Upper lobe of left lung (tissue), 6 donors: Measurements from ENCODE around the gene TNNC2. TPM values are rescaled to one million over a fixed set of nuclear protein-coding genes. Genes with fewer than 3 reads are reported as not detected.

Experiments
- ATAC-seq, 2 donors: fragments of 200-7000 bp; cut with Tn5 transposase; one replicate each; pipeline ENCODE4 v1.9.1; 2022; ENCODE audit warnings: mild to moderate bottlenecking in 2 of 2, moderate library complexity in 2 of 2; ENCODE audit not compliant: low FRiP score in 2 of 2
- DNase-seq, 2 donors: peaks; one replicate each; pipeline ENCODE4 v3.0.0-alpha.2; 2019 to 2020
- H3K27ac ChIP-seq, 4 donors: fragments of 200-600 bp; sonication (generic); one replicate each; pipeline ENCODE4 v1.5.1; 2016 to 2019
- H3K27me3 ChIP-seq, 4 donors: fragments of 200-600 bp; sonication (generic); one replicate each; pipeline ENCODE4 v1.5.1; 2017 to 2019
- H3K36me3 ChIP-seq, 4 donors: fragments of 200-600 bp; sonication (generic); one replicate each; pipeline ENCODE4 v1.5.1; 2016 to 2019
- H3K4me1 ChIP-seq, 4 donors: fragments of 200-600 bp; sonication (generic); one replicate each; pipeline ENCODE4 v1.5.1; 2018 to 2019
- H3K4me3 ChIP-seq, 4 donors: fragments of 200-600 bp; sonication (generic); one replicate each; pipeline ENCODE4 v1.5.1; 2017 to 2019; ENCODE audit warnings: mild to moderate bottlenecking in 2 of 4, moderate library complexity in 1 of 4
- H3K9me3 ChIP-seq, 4 donors: fragments of 200-600 bp; sonication (generic); one replicate each; pipeline ENCODE4 v1.5.1; 2018 to 2019
- EP300 ChIP-seq, 4 donors: sonication (generic); formaldehyde crosslinking; IDR thresholded peaks; one replicate each; pipeline ENCODE4 v1.5.1; 2017; ENCODE audit warnings: antibody characterized with exemption in 4 of 4, control low read depth in 2 of 4
- POLR2A ChIP-seq, 4 donors: fragments of 450-650 bp; IDR thresholded peaks; one replicate each; pipeline ENCODE4 v1.5.1; 2016 to 2017; ENCODE audit warnings: antibody characterized with exemption in 4 of 4, mild to moderate bottlenecking in 2 of 4
- POLR2AphosphoS5 ChIP-seq, 2 donors: sonication (generic); formaldehyde crosslinking; IDR thresholded peaks; one replicate each; pipeline ENCODE4 v1.5.1; 2017; ENCODE audit warnings: antibody characterized with exemption in 2 of 2
- WGBS, 2 donors: methylation state at CpG; one replicate each; pipeline ENCODE4 v1.1.5; 2017 to 2018; 5-methylcytosine and 5-hydroxymethylcytosine counted together
- total RNA-seq, 6 donors: library from RNA; depleted of rRNA in 4 of 6; stranded (reverse); fragments of >200 nt in 4 of 6; gene quantifications; one replicate each; pipeline versions ENCODE4 v1.1.0 to v1.2.1, GENCODE V29; 2016 to 2021
- TF ChIP-seq, protein P1 (sequence below), 6 experiments: fragments of 450-650 bp in 4 of 6; fragments of 200-600 bp in 2 of 6; sonication (generic) in 2 of 6; IDR thresholded peaks; one replicate each; pipeline ENCODE4 v1.5.1; 2016 to 2019; ENCODE audit warnings: antibody characterized with exemption in 6 of 6
- donor health status: DM: no; HTN: no; CAD: no; lungs with moderate emphysema.
- donor health status: DM: no; HTN: yes; CAD: no; lungs with severe emphysema.

TNNC2 gene
- total RNA-seq, 6 donors from 2014 or later: 0.37 to 1.1 (median 0.80) TPM; not detected in 3

DNA sequence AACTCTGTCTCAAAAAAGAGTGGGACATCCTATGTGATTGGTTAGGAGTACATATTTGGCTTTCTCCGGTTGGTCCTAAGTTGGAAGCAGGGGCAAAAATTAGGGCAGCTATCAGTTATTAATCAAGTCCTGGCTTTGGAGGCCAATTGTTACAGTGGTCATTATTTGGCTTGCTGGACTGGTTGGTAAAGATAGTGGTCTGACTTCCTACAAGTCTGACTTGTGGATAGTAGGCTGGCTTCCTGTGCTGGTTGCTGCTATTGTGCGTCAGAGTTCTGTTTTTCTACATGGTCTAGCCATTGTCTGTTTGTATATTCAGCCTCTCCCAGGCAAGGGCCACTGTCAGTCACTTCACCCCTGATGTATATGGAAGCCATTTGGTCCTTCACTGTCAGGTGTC, 23.1 kb upstream of the TNNC2 start:
- DNase-seq (no peak), ATAC-seq (no peak)
- TF ChIP-seq, protein P1, sequence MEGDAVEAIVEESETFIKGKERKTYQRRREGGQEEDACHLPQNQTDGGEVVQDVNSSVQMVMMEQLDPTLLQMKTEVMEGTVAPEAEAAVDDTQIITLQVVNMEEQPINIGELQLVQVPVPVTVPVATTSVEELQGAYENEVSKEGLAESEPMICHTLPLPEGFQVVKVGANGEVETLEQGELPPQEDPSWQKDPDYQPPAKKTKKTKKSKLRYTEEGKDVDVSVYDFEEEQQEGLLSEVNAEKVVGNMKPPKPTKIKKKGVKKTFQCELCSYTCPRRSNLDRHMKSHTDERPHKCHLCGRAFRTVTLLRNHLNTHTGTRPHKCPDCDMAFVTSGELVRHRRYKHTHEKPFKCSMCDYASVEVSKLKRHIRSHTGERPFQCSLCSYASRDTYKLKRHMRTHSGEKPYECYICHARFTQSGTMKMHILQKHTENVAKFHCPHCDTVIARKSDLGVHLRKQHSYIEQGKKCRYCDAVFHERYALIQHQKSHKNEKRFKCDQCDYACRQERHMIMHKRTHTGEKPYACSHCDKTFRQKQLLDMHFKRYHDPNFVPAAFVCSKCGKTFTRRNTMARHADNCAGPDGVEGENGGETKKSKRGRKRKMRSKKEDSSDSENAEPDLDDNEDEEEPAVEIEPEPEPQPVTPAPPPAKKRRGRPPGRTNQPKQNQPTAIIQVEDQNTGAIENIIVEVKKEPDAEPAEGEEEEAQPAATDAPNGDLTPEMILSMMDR (IDR thresholded peaks at IDR 0.05): no peak
- TF ChIP-seq POLR2A (IDR thresholded peaks at IDR 0.05) (no peak), EP300 (IDR thresholded peaks at IDR 0.05) (no peak), POLR2AphosphoS5 (IDR thresholded peaks at IDR 0.05) (no peak)
- Histone ChIP-seq H3K36me3 (peaks cover 3 to 82% (median 34%) of the 10 kb centered on the region in 4 donors), H3K4me3 (no peak overlapping the region), H3K27me3 (no peaks in the 10 kb centered on the region), H3K9me3 (no peaks in the 10 kb centered on the region), H3K27ac (no peak overlapping the region), H3K4me1 (peaks cover 6 to 13% (median 8%) of the 10 kb centered on the region in 4 donors)
- WGBS, 2 donors: 93 to 100% methylated on average over 1 to 2 of the region's 2 CpGs

DNA sequence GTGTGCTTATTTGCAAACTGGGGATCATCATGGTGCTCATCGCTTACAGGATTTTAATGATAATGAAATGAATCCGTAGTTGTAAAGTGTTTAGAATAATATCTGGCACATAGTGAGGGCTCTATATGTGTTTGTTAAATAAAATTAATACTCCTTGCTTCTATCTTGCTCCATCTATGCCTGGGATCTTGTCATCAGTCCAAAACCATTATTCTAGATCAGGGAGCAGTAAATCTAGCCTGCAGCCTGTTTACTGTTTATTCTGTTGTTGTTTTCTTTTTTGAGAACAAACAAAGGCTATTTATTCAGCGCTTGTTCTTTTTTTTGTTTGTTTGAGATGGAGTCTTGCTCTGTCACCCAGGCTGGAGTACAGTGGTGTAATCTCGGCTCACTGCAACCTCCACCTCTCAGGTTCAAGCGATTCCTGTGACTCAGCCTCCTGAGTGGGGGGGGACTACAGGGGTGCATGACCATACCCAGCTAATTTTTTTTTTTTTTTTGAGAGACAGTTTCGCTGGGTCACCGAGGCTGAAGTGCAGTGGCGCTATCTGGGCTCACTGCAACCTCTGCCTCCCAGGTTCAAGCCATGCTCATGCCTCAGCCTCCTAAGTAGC, 22.0 kb upstream of the TNNC2 start:
- Histone ChIP-seq H3K4me3 (no peak overlapping the region), H3K27me3 (no peaks in the 10 kb centered on the region), H3K36me3 (peaks cover 12 to 88% (median 42%) of the 10 kb centered on the region in 4 donors), H3K4me1 (peaks cover 0 to 1% (median 0%) of the 10 kb centered on the region in 4 donors), H3K27ac (no peak overlapping the region), H3K9me3 (no peaks in the 10 kb centered on the region)
- no peak for TF ChIP-seq EP300 (IDR thresholded peaks at IDR 0.05)
- TF ChIP-seq POLR2A (IDR thresholded peaks at IDR 0.05): no peak
- TF ChIP-seq POLR2AphosphoS5 (IDR thresholded peaks at IDR 0.05): no peak
- TF ChIP-seq, protein P1 (IDR thresholded peaks at IDR 0.05): no peak
- DNase-seq (no peak), ATAC-seq (no peak)
- 94 to 95% methylated on average over 8 of the region's 8 CpGs for WGBS, 2 donors

DNA sequence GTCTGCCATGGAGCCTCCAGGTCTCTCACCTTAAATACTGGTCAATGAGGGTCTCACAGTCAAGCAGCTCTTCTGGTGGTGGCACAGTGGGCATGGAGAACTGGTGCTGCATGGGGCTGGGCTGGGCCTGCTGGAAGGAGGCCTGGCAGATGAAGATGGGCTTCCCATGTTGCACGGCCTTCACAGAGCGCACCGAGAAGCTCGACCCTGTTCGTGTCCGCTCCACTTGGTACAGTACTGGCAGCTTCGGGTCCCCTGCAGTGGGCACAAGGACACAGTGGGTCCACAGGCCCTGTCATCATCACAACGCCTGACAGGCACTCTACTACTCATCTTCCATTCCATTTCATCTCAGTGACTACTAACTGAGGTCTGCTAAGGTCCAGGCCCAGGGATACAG, 21.3 kb upstream of the TNNC2 start:
- Histone ChIP-seq H3K4me1 (no peaks in the 10 kb centered on the region), H3K27ac (no peak overlapping the region), H3K36me3 (peaks cover 13 to 88% (median 46%) of the 10 kb centered on the region in 4 donors), H3K27me3 (no peaks in the 10 kb centered on the region), H3K4me3 (no peak overlapping the region), H3K9me3 (no peaks in the 10 kb centered on the region)
- ATAC-seq (no peak), DNase-seq (no peak)
- WGBS, 2 donors: 93 to 94% methylated on average over 6 to 8 of the region's 8 CpGs
- TF ChIP-seq POLR2A (IDR thresholded peaks at IDR 0.05): no peak
- no peak for TF ChIP-seq POLR2AphosphoS5 (IDR thresholded peaks at IDR 0.05)
- no peak for TF ChIP-seq EP300 (IDR thresholded peaks at IDR 0.05)
- TF ChIP-seq, protein P1 (IDR thresholded peaks at IDR 0.05): no peak

DNA sequence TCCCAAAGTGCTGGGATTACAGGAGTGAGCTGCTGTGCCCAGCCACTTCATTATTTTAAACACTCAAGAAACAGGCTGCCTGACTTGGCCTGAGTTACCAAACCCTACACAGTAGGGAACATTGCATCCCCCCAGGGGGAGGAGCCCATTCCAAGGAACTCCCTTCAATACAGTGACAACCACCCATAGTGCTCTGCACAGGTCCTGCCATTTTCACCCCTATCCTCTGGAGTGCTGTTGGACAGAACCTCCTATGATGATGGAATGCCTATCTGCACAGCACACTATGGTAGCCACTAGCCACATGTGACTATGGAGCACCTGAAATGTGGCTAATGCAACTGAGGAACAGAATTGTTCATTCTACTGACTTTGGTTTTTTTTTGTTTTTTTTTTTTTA, 18.3 kb upstream of the TNNC2 start:
- no peaks in the 10 kb centered on the region for H3K9me3 ChIP-seq
- H3K27ac ChIP-seq: no peak overlapping the region
- DNase-seq (no peak), ATAC-seq (no peak)
- no peak overlapping the region for H3K4me3 ChIP-seq
- TF ChIP-seq, protein P1 (IDR thresholded peaks at IDR 0.05): no peak
- no peaks in the 10 kb centered on the region for H3K27me3 ChIP-seq
- peaks cover 19 to 91% (median 69%) of the 10 kb centered on the region in 4 donors for H3K36me3 ChIP-seq
- H3K4me1 ChIP-seq: peaks cover 0 to 6% (median 0%) of the 10 kb centered on the region in 4 donors

DNA sequence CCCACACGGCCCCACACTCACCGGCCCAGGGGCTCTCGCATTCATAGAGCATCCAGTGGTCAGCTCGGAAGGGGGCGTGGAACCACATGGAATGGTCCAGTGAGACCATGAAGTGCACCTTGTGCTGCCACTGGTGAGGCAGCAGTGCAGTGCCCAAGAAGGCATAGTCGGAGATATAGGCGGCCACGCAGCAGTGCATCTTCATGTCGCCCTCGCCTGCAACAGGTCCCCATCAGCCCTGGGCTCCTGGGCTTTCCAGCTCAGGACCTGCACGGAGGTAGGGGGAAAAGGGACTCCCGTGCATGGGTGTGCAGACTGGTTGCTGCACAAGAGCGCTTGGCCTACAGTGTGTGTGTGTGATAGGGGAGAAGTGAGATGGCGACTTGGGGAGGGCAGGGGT, 16.4 kb upstream of the TNNC2 start:
- no peaks in the 10 kb centered on the region for H3K9me3 ChIP-seq
- ATAC-seq (no peak), DNase-seq (no peak)
- H3K4me1 ChIP-seq: peaks cover 0 to 6% (median 0%) of the 10 kb centered on the region in 4 donors
- TF ChIP-seq EP300 (IDR thresholded peaks at IDR 0.05) (no peak), POLR2AphosphoS5 (IDR thresholded peaks at IDR 0.05) (no peak), POLR2A (IDR thresholded peaks at IDR 0.05) (no peak)
- TF ChIP-seq, protein P1 (IDR thresholded peaks at IDR 0.05): no peak
- 92 to 95% methylated on average over 8 to 14 of the region's 14 CpGs for WGBS, 2 donors
- no peak overlapping the region for H3K27ac ChIP-seq
- H3K4me3 ChIP-seq: no peak overlapping the region
- H3K27me3 ChIP-seq: no peaks in the 10 kb centered on the region
- peaks cover 19 to 90% (median 64%) of the 10 kb centered on the region in 4 donors for H3K36me3 ChIP-seq
